HPDE6-E6E7 (cell line): Measurements from ENCODE around the gene NBAS.

Experiments used
- DNase-seq: peaks from one replicate; pipeline ENCODE4 v3.0.0; 2011; ENCODE audit warnings: missing footprints; ENCODE audit errors: extremely low spot score

NBAS gene

GRCh38 chr2:15169326-15170069 lies 391.6 kb downstream of the NBAS start:
- peak; percentile 94 for DNase-seq

- no peak for DNase-seq
Observed at GRCh38 chr2:15168116-15168515, 393.0 kb downstream of the NBAS start.

- DNase-seq: no peak
Observed at GRCh38 chr2:15166878-15167277, 394.3 kb downstream of the NBAS start.

- no peak for DNase-seq
Observed at GRCh38 chr2:15163326-15163725, 397.8 kb downstream of the NBAS start.

- DNase-seq: no peak
Observed at GRCh38 chr2:15162620-15163019, 398.5 kb downstream of the NBAS start.

GRCh38 chr2:15160201-15160991 lies 400.7 kb downstream of the NBAS start:
- DNase-seq: no peak

- DNase-seq: no peak
Observed at GRCh38 chr2:15159751-15160177, 401.4 kb downstream of the NBAS start.

GRCh38 chr2:15159206-15159605 lies 401.9 kb downstream of the NBAS start:
- DNase-seq: no peak

- DNase-seq: no peak
Observed at GRCh38 chr2:15158532-15158931, 402.6 kb downstream of the NBAS start.

GRCh38 chr2:15158100-15158499 lies 403.0 kb downstream of the NBAS start:
- no peak for DNase-seq

- no peak for DNase-seq
Observed at GRCh38 chr2:15155959-15156574, 405.1 kb downstream of the NBAS start.

GRCh38 chr2:15154297-15154696 lies 406.8 kb downstream of the NBAS start:
- no peak for DNase-seq

GRCh38 chr2:15152382-15152781 lies 408.8 kb downstream of the NBAS start:
- no peak for DNase-seq

- DNase-seq: no peak
Observed at GRCh38 chr2:15149063-15149462, 412.1 kb downstream of the NBAS start.

- no peak for DNase-seq
Observed at GRCh38 chr2:15147591-15147990, 413.5 kb downstream of the NBAS start.

- DNase-seq: no peak
Observed at GRCh38 chr2:15146960-15147359, 414.2 kb downstream of the NBAS start.

- no peak for DNase-seq
Observed at GRCh38 chr2:15145919-15146318, 415.2 kb downstream of the NBAS start.

- no peak for DNase-seq
Observed at GRCh38 chr2:15145046-15145817, 415.9 kb downstream of the NBAS start.

GRCh38 chr2:15142069-15142689 lies 419.0 kb downstream of the NBAS start:
- no peak for DNase-seq

GRCh38 chr2:15141211-15141610 lies 419.9 kb downstream of the NBAS start:
- DNase-seq: no peak

- DNase-seq: no peak
Observed at GRCh38 chr2:15136639-15137038, 424.5 kb downstream of the NBAS start.
